ENCODE measurements around the gene RIPOR2.

DNA sequence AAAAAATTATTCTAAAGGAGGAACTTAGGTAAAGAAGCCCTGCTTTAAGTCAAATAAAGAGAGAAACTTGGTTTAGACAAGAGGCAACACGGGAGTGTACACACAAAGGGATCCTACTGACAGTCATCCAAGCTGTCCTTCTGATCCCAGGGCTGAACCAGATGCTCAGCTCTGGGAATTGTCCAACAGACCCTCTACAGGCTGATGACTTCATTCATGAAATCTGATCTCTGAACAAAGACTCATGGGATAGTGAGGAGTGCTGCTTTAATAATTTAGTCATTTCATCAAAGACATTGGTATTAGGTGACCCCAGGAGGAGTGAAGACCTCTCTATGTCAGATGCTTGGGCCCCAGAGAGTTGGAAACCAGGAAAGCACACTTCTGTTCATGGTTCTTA lies 71.4 kb downstream of the RIPOR2 start:
- TF ChIP-seq POLR2A (IDR thresholded peaks at IDR 0.05) = no peak
- TF ChIP-seq, protein P1, sequence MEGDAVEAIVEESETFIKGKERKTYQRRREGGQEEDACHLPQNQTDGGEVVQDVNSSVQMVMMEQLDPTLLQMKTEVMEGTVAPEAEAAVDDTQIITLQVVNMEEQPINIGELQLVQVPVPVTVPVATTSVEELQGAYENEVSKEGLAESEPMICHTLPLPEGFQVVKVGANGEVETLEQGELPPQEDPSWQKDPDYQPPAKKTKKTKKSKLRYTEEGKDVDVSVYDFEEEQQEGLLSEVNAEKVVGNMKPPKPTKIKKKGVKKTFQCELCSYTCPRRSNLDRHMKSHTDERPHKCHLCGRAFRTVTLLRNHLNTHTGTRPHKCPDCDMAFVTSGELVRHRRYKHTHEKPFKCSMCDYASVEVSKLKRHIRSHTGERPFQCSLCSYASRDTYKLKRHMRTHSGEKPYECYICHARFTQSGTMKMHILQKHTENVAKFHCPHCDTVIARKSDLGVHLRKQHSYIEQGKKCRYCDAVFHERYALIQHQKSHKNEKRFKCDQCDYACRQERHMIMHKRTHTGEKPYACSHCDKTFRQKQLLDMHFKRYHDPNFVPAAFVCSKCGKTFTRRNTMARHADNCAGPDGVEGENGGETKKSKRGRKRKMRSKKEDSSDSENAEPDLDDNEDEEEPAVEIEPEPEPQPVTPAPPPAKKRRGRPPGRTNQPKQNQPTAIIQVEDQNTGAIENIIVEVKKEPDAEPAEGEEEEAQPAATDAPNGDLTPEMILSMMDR (IDR thresholded peaks at IDR 0.05) = no peak

All from Peyer's patch (tissue), 4 donors.